CD8-positive, alpha-beta memory T cell (primary cell): ENCODE results near the gene BEGAIN. TPM values are rescaled to one million over a fixed set of nuclear protein-coding genes. Genes with fewer than 3 reads are reported as not detected.

Source experiments
- CTCF ChIA-PET: fragments of 350-600 bp; sonication (Branson Sonifier 250); formaldehyde crosslinking; loops from one replicate; lab custom pipeline; 2021; ENCODE audit warnings: antibody characterized with exemption; lab: Charles Lee
- POLR2A ChIA-PET: fragments of 350-600 bp; sonication (Branson Sonifier 250); formaldehyde crosslinking; loops from one replicate; lab custom pipeline; 2021; ENCODE audit warnings: antibody characterized with exemption; lab: Charles Lee
- DNase-seq, 5 donors: peaks; one replicate each; pipeline versions ENCODE4 v3.0.0 to v3.0.0-alpha.2; 2020 to 2022; ENCODE audit warnings: mixed read lengths in 1 of 5
- H3K27ac ChIP-seq: one replicate; pipeline ENCODE4 v1.7.0; 2013; ENCODE audit warnings: low read depth, mild to moderate bottlenecking, low read length, moderate library complexity
- H3K27me3 ChIP-seq: 2 replicates; pipeline ENCODE4 v1.7.0; 2013; ENCODE audit warnings: low read length, mild to moderate bottlenecking; ENCODE audit not compliant: insufficient read depth, poor library complexity, severe bottlenecking
- H3K36me3 ChIP-seq: 2 replicates; pipeline ENCODE4 v1.7.0; 2013; ENCODE audit warnings: mild to moderate bottlenecking, low read length, moderate library complexity; ENCODE audit not compliant: insufficient read depth
- H3K4me1 ChIP-seq: 2 replicates; pipeline ENCODE4 v1.7.0; 2013; ENCODE audit warnings: mild to moderate bottlenecking, low read length, moderate library complexity; ENCODE audit not compliant: insufficient read depth
- H3K4me3 ChIP-seq: 2 replicates; pipeline ENCODE4 v1.7.0; 2013; ENCODE audit warnings: mild to moderate bottlenecking, low read length
- H3K9me3 ChIP-seq: 2 replicates; pipeline ENCODE4 v1.7.0; 2013; ENCODE audit warnings: mild to moderate bottlenecking, low read length
- H3K27ac Mint-ChIP-seq, 8 donors: one replicate each; pipeline ENCODE4 v1.8.0; 2020 to 2021; ENCODE audit warnings: mixed read lengths in 8 of 8, mild to moderate bottlenecking in 6 of 8, inconsistent platforms in 3 of 8, moderate library complexity in 3 of 8
- H3K27me3 Mint-ChIP-seq, 2 donors: one replicate each; pipeline ENCODE4 v1.8.0; 2020 to 2021; ENCODE audit warnings: mixed read lengths in 2 of 2, mild to moderate bottlenecking in 1 of 2, moderate library complexity in 1 of 2
- H3K36me3 Mint-ChIP-seq, 3 donors: one replicate each; pipeline ENCODE4 v1.8.0; 2020 to 2021; ENCODE audit warnings: mixed read lengths in 3 of 3, inconsistent platforms in 1 of 3, mild to moderate bottlenecking in 1 of 3
- H3K4me1 Mint-ChIP-seq, 3 donors: one replicate each; pipeline ENCODE4 v1.8.0; 2020 to 2021; ENCODE audit warnings: mixed read lengths in 3 of 3, inconsistent platforms in 1 of 3, mild to moderate bottlenecking in 1 of 3
- H3K4me3 Mint-ChIP-seq, 7 donors: one replicate each; pipeline ENCODE4 v1.8.0; 2020 to 2021; ENCODE audit warnings: mixed read lengths in 7 of 7, mild to moderate bottlenecking in 6 of 7, moderate library complexity in 4 of 7, inconsistent platforms in 2 of 7
- H3K9me3 Mint-ChIP-seq, 5 donors: one replicate each; pipeline ENCODE4 v1.8.0; 2020 to 2022; ENCODE audit warnings: mixed read lengths in 5 of 5, mild to moderate bottlenecking in 3 of 5, moderate library complexity in 2 of 5, inconsistent platforms in 1 of 5
- polyA plus RNA-seq: library from polyadenylated mRNA; unstranded; fragments of 300-500 nt; fragmentation: Illumina TruSeq; gene quantifications from one replicate; pipeline ENCODE4 v1.2.3, GENCODE V29; 2021
- total RNA-seq, 2 experiments: library from RNA; stranded (reverse); gene quantifications; one replicate each; pipeline ENCODE4 v1.2.3, GENCODE V29; 2021

BEGAIN gene
- total and polyA plus RNA-seq, 3 experiments from 2014 or later, result 0.26 to 2.4 (median 2.4) TPM

GRCh38 chr14:100614803-100615202, 27.6 kb upstream of the BEGAIN start:
- no peaks in the 10 kb centered on the region for H3K36me3 Mint-ChIP-seq
- Histone ChIP-seq H3K27ac (no peak overlapping the region), H3K4me1 (peaks cover 18% of the 10 kb centered on the region), H3K4me3 (no peak overlapping the region), H3K9me3 (no peaks in the 10 kb centered on the region), H3K27me3 (no peaks in the 10 kb centered on the region), H3K36me3 (no peaks in the 10 kb centered on the region)
- H3K4me3 Mint-ChIP-seq, result no peak overlapping the region
- DNase-seq, result no peak
- H3K4me1 Mint-ChIP-seq, result peaks cover 20 to 25% (median 23%) of the 10 kb centered on the region in 3 donors
- H3K27me3 Mint-ChIP-seq, result peaks cover 0 to 7% of the 10 kb centered on the region in 2 donors
- ChIA-PET POLR2A (no interaction called here), CTCF (interaction anchor here (2.7 kb wide), 1 partner anchor 31 kb away, joined by 13 read pairs; no protein-coding TSS in a partner anchor)
- H3K9me3 Mint-ChIP-seq, result no peaks in the 10 kb centered on the region
- no peak overlapping the region for H3K27ac Mint-ChIP-seq

GRCh38 chr14:100612986-100613385, 25.8 kb upstream of the BEGAIN start:
- CTCF ChIA-PET, result interaction anchor here (2.7 kb wide), 1 partner anchor 33 kb away, joined by 13 read pairs; no protein-coding TSS in a partner anchor
- Mint-ChIP-seq H3K27me3 (peaks cover 6 to 8% of the 10 kb centered on the region in 2 donors), H3K27ac (no peak overlapping the region), H3K4me1 (peaks cover 11 to 14% (median 11%) of the 10 kb centered on the region in 3 donors), H3K9me3 (no peaks in the 10 kb centered on the region), H3K4me3 (no peak overlapping the region), H3K36me3 (no peaks in the 10 kb centered on the region)
- Histone ChIP-seq H3K36me3 (no peaks in the 10 kb centered on the region), H3K27me3 (no peaks in the 10 kb centered on the region), H3K27ac (no peak overlapping the region), H3K4me1 (peaks cover 12% of the 10 kb centered on the region), H3K9me3 (no peaks in the 10 kb centered on the region), H3K4me3 (no peak overlapping the region)
- POLR2A ChIA-PET, result no interaction called here
- DNase-seq, result no peak

- peaks cover 4 to 8% of the 10 kb centered on the region in 2 donors for H3K27me3 Mint-ChIP-seq
- no peak overlapping the region for H3K4me3 ChIP-seq
- no peaks in the 10 kb centered on the region for H3K36me3 ChIP-seq
- H3K27ac Mint-ChIP-seq, result peak overlapping the region in 1 of 8 donors; percentile 10
- ChIA-PET CTCF (interaction anchor here (2.7 kb wide), 1 partner anchor 34 kb away, joined by 13 read pairs; no protein-coding TSS in a partner anchor), POLR2A (no interaction called here)
- H3K27ac ChIP-seq, result no peak overlapping the region
- H3K36me3 Mint-ChIP-seq, result no peaks in the 10 kb centered on the region
- no peak overlapping the region for H3K4me3 Mint-ChIP-seq
- H3K4me1 Mint-ChIP-seq, result peaks cover under 1 to 3% (median 2%) of the 10 kb centered on the region in 3 donors
- DNase-seq, result no peak
- H3K27me3 ChIP-seq, result no peaks in the 10 kb centered on the region
- H3K9me3 ChIP-seq, result no peaks in the 10 kb centered on the region
- H3K9me3 Mint-ChIP-seq, result no peaks in the 10 kb centered on the region
- peaks cover 1% of the 10 kb centered on the region for H3K4me1 ChIP-seq
Measured at GRCh38 chr14:100611811-100612480, 24.7 kb upstream of the BEGAIN start.

GRCh38 chr14:100610511-100611217, 23.4 kb upstream of the BEGAIN start:
- H3K9me3 Mint-ChIP-seq, result no peaks in the 10 kb centered on the region
- H3K4me1 ChIP-seq, result no peaks in the 10 kb centered on the region
- peaks cover 6 to 14% of the 10 kb centered on the region in 2 donors for H3K27me3 Mint-ChIP-seq
- H3K27me3 ChIP-seq, result no peaks in the 10 kb centered on the region
- no peaks in the 10 kb centered on the region for H3K4me1 Mint-ChIP-seq
- no peaks in the 10 kb centered on the region for H3K36me3 Mint-ChIP-seq
- no peaks in the 10 kb centered on the region for H3K9me3 ChIP-seq
- no peak overlapping the region for H3K27ac ChIP-seq
- ChIA-PET CTCF (no interaction called here), POLR2A (no interaction called here)
- H3K36me3 ChIP-seq, result no peaks in the 10 kb centered on the region
- no peak overlapping the region for H3K4me3 Mint-ChIP-seq
- no peak overlapping the region for H3K27ac Mint-ChIP-seq
- H3K4me3 ChIP-seq, result no peak overlapping the region
- no peak for DNase-seq

GRCh38 chr14:100609941-100610391, 22.7 kb upstream of the BEGAIN start:
- H3K4me1 Mint-ChIP-seq, result no peaks in the 10 kb centered on the region
- no peaks in the 10 kb centered on the region for H3K36me3 Mint-ChIP-seq
- H3K27me3 Mint-ChIP-seq, result peaks cover 4 to 14% of the 10 kb centered on the region in 2 donors
- POLR2A ChIA-PET, result no interaction called here
- H3K27ac Mint-ChIP-seq, result no peak overlapping the region
- Histone ChIP-seq H3K27me3 (no peaks in the 10 kb centered on the region), H3K27ac (no peak overlapping the region), H3K4me1 (no peaks in the 10 kb centered on the region), H3K4me3 (no peak overlapping the region), H3K36me3 (no peaks in the 10 kb centered on the region), H3K9me3 (no peaks in the 10 kb centered on the region)
- no peak overlapping the region for H3K4me3 Mint-ChIP-seq
- CTCF ChIA-PET, result no interaction called here
- H3K9me3 Mint-ChIP-seq, result no peaks in the 10 kb centered on the region
- no peak for DNase-seq

- Histone ChIP-seq H3K27me3 (no peaks in the 10 kb centered on the region), H3K4me3 (no peak overlapping the region), H3K27ac (no peak overlapping the region), H3K36me3 (no peaks in the 10 kb centered on the region), H3K4me1 (no peaks in the 10 kb centered on the region), H3K9me3 (no peaks in the 10 kb centered on the region)
- H3K4me1 Mint-ChIP-seq, result no peaks in the 10 kb centered on the region
- no peak for DNase-seq
- H3K36me3 Mint-ChIP-seq, result no peaks in the 10 kb centered on the region
- no peak overlapping the region for H3K4me3 Mint-ChIP-seq
- ChIA-PET CTCF (no interaction called here), POLR2A (no interaction called here)
- peaks cover 3 to 14% of the 10 kb centered on the region in 2 donors for H3K27me3 Mint-ChIP-seq
- no peak overlapping the region for H3K27ac Mint-ChIP-seq
- H3K9me3 Mint-ChIP-seq, result no peaks in the 10 kb centered on the region
Measured at GRCh38 chr14:100609331-100609870, 22.2 kb upstream of the BEGAIN start.

- no peak for DNase-seq
- H3K4me1 ChIP-seq, result no peaks in the 10 kb centered on the region
- H3K4me3 Mint-ChIP-seq, result no peak overlapping the region
- H3K9me3 Mint-ChIP-seq, result peaks cover 0 to 3% (median 0%) of the 10 kb centered on the region in 5 donors
- H3K4me3 ChIP-seq, result no peak overlapping the region
- ChIA-PET POLR2A (no interaction called here), CTCF (no interaction called here)
- H3K27ac ChIP-seq, result no peak overlapping the region
- H3K36me3 ChIP-seq, result no peaks in the 10 kb centered on the region
- no peaks in the 10 kb centered on the region for H3K36me3 Mint-ChIP-seq
- H3K4me1 Mint-ChIP-seq, result no peaks in the 10 kb centered on the region
- no peak overlapping the region for H3K27ac Mint-ChIP-seq
- no peaks in the 10 kb centered on the region for H3K27me3 ChIP-seq
- H3K27me3 Mint-ChIP-seq, result peaks cover 3 to 14% of the 10 kb centered on the region in 2 donors
- no peaks in the 10 kb centered on the region for H3K9me3 ChIP-seq
Measured at GRCh38 chr14:100608586-100609330, 21.5 kb upstream of the BEGAIN start.
